ENCODE measurements around the gene CAPN1.

DNA sequence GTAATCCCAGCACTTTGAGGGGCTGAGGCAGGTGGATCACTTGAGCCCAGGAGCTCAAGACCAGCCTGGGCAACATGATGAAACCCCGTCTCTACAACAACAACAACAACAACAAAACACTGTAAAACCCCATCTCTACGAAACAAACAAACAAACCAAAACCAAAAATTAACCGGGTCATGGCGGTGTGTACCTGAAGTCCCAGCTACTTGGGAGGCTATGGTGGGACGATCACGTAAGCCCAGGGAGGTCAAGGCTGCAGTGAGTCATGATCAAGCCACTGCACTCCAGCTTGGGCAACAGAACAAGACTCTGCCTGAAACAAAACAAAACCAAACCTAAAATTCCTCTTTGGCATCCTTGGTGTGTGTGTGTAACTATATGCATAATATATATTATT lies 73.0 kb downstream of the CAPN1 start:
- TF ChIP-seq POLR2A (IDR thresholded peaks at IDR 0.05): no peak
- TF ChIP-seq, protein P1, sequence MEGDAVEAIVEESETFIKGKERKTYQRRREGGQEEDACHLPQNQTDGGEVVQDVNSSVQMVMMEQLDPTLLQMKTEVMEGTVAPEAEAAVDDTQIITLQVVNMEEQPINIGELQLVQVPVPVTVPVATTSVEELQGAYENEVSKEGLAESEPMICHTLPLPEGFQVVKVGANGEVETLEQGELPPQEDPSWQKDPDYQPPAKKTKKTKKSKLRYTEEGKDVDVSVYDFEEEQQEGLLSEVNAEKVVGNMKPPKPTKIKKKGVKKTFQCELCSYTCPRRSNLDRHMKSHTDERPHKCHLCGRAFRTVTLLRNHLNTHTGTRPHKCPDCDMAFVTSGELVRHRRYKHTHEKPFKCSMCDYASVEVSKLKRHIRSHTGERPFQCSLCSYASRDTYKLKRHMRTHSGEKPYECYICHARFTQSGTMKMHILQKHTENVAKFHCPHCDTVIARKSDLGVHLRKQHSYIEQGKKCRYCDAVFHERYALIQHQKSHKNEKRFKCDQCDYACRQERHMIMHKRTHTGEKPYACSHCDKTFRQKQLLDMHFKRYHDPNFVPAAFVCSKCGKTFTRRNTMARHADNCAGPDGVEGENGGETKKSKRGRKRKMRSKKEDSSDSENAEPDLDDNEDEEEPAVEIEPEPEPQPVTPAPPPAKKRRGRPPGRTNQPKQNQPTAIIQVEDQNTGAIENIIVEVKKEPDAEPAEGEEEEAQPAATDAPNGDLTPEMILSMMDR (IDR thresholded peaks at IDR 0.05): no peak

Data from heart left ventricle (tissue), 13 donors.